ENCODE results near the gene GYG2. TPM values are rescaled to one million over a fixed set of nuclear protein-coding genes. Genes with fewer than 3 reads are reported as not detected.
"Not testable (repeated sequence)": the region's sequence is repeated elsewhere in the genome, so short reads cannot be mapped to it uniquely, and the experiment has no call there.

The GYG2 gene
- polyA plus RNA-seq, 1 donor = 17.7 TPM

DNA sequence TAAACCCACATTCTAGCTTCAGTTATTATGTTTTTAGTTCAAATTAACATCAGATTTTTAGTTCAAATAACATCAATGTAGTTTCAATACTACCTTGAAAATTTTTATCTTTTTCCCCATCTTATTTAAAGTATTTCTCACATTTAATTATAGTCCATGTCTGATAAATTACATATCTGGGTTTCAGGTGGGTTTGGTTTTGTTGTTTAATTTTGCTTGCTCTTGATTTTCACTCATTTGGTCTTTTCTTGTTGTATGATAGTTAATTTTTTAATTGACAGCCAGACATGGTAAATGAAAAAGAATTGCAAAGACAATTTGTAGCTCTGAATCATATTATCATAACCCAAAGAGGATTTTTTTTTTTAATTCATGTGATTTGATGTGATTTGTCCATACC, 41.9 kb downstream of the GYG2 start:
- no peak for DNase-seq

DNA sequence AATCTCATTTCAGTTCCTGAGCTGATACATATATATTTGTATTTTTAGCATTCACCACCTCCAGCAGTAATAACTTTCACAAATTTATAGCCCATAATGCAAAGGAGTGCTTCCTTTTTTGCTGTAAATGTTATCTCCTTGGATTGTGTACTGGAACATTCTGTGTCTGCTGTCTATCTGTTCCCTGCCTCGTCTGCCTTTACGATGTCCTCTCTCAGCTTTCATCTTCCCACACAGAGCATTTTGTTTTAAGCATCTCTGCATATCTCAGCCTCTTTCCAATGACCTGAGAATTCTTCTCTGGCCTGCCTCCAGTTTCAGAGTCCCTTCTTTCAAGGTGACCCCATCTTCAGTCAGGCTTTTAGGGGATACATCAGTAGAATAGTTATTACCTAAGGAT, 43.1 kb downstream of the GYG2 start:
- no peak for DNase-seq

DNA sequence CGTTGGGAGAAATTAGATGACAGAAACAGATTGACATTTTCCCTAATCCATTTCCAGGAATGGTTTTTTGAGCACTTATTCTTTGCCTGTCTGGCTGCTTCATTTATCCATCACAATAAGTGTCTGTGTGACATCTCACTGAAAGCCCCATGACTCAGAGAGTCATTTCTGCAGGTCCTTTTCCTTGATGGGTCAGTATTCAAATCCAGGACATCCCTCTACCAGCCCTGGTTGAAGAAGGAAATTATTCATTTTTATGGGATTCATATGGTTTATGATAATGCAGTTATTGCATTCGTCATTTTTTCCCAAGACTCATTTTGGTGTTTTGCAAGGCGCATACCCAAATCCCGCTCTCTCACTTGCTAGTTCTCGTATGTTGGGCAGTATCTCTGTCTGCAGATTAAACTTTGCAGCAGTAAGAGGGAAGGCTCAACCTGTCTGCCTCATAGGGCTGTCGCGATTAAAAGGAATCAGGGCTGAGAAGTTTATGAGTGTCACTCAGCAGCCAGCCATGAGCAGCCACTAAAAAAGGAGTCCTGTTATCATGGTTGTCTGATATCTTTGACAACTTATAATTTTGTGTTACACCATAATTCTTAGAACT, 44.0 kb downstream of the GYG2 start:
- no peak for DNase-seq

DNA sequence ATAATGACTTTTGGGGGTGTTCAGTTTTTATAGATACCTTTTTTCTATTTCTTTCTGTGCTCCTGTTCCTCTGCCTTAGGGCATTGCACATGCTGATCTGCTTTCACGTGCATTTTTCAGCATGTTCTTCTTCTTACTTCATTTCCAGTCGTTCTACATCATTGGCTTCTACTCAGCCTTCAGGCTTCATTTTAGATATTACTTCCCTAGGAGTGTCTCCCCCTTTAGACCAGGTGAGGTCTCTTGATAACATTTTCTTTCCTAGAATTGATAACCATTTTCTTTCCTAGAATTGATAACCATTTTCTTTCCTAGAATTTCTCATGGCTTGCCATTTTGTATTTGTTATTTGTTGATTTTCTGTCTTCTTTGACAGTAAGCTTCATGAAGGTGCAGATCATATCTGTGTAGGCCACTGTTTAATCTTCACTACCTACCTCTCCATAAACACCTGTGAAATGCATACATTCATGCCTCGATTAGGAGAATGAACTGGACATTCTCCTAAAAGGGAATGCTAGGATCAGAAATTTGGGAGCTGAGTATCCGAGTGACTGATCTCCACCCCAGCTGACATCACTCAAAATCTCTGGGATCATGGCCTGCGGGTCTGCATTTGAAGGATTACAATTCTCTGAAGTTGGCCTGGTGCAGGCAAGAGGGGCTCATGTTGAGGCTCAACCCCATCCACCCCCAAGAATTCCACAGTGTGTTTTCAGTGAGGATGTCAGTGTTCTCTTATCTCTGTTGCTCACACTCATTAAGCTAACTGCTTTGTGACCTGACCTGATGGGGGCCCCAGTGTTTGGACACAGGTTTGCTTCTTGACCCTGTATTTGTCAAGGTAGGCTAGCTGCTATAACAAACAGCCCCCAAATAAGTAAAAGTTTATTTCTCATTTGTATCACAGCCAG, 45.7 kb downstream of the GYG2 start:
- no peak for DNase-seq

DNA sequence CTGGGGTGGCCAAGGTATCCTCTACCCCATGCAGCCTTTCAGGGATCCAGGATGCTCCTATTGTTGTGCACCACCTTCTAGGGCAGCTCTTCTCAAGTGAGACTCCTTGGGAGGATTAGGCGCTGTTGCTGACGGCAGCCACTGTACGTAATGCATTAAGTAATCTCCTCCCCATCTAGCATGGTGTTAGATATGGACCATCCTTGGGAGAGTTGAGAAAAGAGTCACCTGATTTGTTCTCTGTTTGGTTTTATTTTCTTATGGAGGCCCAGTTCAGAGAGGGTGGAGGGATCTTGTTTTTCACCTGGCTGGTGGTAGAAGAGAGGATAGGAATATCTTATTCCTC, 46.4 kb downstream of the GYG2 start:
- no peak for DNase-seq

DNA sequence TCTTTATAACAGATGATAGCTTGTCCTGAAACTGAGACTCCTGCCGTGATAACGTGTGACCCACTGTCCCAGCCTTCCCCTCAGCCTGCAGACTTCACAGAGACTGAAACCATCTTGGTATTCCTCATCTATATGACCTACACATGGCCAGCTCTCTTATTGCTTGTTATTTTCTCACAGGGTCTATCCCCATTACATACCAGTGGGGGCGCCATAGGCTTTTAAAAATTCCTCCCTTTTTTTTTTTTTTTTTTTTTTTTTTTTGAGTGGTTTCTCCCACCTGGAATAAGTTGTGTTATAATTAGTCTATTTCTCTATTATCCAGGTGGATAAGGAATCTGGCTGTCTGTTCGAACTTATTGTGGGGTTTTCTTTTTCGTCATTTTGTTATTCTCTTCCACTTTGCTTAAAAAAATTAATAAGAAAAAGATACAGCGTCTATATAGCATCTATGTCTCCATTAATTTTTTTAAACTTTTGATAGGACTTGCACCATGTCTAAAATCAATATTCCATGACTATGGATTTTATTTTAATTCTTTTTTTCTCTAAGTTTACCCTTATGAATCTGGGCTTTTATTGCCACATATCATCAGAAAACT, 47.2 kb downstream of the GYG2 start:
- no peak for DNase-seq

DNA sequence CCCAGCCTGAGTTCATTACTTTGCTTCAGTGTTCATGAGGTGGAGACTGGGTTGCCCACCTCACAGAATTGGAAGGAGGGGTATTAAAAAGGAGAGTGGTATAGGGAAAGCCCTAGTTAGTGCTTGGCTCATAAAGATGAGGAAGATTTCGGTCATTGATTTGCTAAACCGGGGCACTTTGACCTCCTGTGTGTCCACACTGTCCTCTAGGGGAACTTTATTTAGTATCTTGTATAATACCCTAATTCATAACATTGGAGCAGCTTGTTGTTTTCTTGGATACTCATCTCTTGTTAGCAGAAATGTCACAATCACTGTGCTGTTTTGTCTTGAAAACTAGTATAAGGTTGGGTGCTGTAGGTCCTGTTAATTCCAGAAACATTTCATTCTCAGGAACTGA, 49.8 kb downstream of the GYG2 start:
- no peak for DNase-seq

DNA sequence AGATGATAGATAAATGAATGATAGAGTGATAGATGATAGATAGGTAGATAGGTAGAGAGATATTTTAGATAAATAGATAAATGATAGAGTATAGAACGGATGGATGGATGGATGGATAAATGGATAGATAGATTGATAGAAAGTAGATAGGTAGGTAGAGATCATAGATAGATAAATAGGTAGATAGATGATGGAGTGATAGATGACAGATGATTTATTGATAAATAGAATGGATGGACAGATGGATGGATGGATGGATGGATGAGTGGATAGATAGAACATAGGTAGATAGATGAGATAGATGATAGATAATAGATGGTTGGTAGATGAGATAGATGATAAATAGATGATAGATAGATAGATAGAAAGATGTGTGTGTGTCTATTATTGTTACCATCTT, 50.9 kb downstream of the GYG2 start:
- DNase-seq = no peak

DNA sequence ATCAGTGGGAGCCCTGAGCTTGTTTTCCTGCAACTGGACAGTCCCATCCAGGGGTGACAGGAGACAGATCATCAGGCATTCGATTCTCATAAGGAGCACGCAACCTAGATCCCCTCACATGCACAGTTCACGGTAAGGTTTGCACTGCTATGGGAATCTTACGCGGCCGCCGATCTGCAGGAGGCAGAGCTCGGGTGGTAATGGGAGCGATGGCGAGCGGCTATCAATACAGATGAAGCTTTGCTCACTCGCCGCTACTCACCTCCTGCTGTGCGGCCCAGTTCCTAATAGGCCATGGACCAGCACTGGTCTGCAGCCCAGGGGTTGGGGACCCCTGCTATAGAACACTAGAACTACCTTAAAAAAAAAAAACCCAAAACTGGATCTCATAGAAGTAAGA, 55.0 kb downstream of the GYG2 start:
- no peak for DNase-seq

DNA sequence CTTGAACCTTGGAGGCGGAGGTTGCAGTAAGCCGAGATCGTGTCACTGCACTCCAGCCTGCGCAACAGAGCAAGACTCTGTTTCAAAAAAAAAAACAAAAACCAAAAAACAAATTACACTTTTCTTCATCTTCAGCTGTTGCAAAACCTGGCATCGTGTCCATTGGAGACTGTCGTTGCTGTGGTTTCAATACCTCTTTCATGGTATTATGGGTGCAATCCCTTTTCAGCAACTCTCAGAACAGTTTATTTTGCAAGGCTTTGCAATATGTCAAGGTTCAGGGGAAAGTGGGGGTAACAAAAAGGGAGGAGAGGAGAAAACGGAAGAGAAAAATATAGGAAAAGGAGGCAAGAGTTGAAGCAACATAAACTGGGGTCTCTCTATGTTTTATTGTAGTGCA, 59.6 kb downstream of the GYG2 start:
- DNase-seq = no peak

DNA sequence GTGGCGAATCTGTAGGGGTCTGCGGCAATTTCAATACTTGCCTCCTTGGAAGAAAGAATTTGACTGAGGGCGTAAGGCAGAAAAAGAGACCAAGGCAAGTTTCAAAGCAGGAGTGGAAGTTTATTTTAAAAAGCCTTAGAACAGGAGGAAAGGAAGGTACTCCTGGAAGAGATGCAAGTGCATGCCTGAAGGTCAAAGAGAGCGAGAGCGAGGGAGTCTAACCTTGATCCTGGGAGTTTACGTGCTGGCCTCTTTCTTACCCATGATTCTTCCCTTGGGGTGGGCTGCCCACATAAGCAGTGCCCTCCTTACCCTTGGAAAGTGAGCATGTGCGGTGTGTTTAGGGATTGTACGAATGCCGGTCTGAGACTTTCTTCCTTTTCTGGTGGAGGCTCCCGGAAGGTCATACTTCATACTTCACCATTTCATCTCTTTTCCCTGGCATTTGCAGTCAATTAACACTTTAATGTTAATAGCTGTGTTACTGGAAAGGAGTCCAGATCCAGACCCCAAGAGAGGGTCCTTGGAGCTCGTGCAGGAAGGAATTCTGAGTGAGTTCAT, 60.4 kb downstream of the GYG2 start:
- no peak for DNase-seq

DNA sequence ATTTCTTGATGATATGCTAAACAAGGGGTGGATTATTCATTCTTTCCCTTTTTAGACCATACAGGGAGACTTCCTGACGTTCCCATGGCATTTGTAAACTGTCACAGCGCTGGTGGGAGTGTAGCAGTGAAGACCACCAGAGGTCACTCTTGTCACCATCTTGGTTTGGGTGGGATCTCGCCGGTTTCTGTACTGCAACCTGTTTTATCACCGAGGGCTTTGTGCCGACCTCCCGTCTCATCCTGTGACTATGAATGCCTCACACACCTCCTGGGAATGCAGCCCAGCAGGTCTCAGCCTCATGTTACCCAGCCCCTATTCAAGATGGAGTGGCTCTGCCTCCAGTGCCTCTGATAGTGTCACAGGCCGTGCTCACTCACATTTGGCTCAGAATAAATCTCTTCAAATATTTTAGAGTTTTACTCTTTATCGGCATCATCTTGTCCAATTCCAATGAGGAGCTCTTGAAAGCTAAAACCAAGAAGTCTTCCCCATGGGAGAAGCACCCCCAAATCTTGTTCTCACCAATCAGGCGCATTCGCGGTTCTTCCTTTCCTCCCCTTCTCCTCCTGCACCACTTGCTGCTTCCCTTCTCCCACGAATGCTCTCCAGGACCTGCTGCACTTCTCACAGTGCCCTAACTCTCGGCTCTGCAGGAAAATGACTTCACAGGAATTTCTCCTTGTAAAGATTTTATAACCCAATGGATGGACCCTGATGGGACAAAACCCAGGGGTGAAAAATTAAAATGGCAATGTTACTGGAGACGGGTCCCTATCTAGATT, 61.2 kb downstream of the GYG2 start:
- DNase-seq = not testable (repeated sequence)

DNA sequence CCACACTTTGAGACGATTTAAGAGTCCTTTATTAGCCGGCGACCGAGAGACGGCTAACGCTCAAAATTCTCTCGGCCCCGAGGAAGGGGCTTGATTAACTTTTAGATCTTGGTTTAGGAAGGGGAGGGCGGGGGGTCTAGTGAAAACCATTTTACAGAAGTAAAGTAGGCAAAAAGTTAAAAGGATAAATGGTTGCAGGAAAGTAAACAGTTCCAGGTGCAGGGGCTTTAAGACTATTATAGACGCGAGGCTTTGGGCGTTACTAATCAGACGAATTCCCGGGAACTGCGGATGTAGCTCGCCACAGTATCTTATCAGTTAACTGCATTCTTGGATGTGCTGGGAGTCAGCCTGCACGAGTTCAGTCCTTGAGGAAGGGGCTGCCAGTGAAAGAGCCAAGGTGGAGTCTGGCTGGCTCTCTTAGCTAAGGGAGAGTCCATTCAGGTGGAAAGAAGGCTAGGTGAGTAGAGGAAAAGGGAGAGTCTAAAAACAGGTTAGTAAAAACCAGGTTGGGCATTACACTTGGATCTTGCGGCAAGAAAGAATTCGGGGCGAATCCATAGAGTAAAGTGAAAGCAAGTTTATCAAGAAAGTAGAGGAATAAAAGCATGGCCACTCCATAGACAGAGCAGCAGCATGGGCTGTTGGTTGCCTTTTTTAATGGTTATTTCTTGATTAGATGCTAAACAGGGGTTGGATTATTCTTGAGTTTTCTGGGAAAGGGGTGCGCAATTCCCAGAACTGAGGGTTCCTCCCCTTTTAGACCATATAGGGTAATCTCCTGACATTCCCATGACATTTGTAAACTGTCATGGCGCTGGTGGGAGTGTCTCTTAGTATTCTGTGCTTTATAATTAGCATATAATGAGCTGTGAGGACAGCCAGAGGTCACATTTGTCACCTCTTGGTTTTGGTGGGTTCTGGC, 62.1 kb downstream of the GYG2 start:
- not testable (repeated sequence) for DNase-seq

DNA sequence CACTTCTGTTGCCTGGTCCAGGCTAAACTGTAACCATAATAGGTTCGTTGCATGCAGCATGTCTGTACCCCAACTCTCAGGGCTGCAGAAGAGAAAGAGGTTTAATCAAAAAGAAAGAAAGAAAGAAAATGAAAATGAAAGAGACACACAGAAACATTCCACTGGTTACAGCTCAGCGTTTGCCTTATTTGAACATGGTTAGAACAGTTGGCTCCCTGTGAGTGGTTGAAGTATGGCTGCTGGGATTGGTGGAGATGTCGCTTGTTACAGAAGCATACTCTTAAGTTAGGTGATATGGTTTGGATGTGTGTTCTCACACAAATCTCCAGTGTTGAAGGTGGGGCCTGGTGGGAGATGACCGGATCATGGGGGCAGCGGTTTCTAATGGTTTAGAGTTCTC, 64.1 kb downstream of the GYG2 start:
- no peak for DNase-seq

DNA sequence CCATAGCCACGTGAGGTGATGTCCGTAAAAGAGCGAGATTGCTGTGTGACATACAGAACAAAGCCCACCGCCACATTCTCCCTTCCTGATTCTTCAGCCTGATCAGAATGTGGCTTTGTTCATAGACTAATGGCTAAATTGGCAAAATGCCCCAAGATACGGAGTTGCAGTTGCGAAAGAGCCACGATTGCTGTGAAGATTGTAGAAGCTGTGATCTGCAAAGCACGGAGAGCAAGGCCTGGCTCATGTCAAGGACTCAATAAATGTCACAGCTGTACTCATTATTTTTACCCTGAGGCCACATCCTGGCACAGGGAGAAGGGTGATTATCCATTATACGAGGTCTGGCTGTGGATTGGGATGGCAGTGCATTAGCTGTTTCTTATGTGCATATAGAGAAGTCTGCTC, 66.2 kb downstream of the GYG2 start:
- DNase-seq = no peak

DNA sequence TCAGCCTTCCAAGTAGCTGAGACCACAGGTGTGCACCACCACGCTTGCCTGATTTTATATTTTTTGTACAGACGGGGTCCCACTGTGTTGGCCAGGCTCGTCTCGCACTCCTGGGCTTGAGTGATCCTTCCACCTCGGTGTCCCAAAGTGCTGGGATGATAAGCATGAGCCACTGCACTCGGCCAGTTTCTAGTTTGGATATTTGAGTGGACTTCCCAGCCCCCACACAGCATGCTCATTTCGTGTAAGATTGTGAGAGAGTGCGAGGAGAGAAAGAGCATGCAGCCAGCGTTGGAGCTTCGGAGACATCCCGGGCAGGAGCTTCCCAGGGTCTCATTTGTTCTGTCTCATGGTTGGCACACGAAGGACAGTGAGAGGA, 68.6 kb downstream of the GYG2 start:
- DNase-seq = no peak

DNA sequence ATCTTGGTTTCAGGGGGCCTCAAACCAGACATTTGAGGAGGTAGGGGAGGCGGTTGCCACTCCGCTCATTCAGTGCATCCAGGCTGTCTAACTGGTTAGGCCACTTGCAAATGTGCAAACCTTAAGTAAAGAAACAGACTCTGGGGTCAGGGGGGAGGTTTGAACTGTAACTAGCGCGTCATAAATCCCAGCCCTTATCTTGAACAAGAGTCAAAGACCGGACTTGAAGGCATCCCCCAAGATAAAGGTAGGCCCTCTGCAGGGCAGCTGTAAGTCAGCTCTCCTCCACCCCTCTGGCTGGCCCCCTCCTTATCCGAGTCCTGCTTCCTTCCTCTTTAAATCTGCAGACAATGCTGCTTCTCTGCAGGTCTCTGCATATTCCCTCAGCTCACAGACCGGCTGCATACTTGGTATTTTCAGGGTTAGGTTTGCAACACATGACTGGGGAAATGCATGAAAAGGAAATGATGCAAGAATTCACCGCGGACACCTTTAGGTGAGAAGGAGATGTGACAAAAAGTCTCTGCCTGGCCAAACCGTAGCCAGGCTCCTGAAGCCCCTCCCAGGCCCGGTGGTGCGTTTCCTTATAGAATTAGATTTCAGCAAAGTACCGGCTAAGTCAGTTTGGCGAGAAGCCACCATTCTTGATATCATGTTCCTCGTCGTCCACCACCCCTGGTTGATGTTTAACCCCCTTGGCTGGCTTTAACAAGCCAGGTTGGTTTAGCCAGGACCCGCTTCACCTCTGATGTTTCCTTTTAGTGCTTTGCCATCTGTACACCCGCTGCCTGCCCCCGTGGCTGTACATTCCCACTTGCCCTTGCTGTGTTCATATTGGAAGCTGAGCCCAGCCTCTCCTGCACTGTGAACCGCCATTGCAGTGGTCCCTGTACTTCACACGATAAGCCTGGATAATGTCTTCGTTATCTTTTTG, 69.2 kb downstream of the GYG2 start:
- peak; percentile 64 for DNase-seq

DNA sequence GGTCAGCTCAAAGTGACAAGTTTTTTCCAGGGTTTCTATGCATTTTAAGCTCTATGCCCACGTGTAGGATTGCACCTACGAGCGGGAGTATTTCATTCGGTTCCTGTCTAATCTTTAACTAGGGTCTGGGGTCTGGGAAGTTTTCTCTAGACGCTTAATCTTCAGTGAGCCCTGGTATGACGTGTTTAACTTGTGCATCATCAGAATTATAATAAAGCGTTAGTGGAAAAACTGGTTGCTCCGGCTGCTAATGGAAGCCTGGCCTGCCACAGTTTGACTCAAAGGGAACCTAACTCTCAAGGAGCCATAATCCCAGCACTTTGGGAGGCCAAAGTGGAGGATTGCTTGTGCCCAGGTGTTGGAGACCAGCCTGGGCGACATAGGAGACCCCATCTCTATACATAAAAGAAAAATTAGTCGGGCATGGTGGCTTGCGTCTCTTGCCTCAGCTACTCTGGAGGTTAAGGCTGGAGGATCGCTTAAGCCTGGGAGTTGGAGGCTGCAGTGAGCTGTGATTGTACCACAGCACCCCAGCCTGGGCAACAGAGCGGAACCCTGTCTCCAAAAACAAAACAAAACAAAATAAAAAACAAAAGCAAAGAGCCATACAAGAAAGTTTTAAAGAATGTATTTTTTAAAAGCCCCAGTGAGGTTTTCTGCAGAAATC, 70.2 kb downstream of the GYG2 start:
- no peak for DNase-seq

DNA sequence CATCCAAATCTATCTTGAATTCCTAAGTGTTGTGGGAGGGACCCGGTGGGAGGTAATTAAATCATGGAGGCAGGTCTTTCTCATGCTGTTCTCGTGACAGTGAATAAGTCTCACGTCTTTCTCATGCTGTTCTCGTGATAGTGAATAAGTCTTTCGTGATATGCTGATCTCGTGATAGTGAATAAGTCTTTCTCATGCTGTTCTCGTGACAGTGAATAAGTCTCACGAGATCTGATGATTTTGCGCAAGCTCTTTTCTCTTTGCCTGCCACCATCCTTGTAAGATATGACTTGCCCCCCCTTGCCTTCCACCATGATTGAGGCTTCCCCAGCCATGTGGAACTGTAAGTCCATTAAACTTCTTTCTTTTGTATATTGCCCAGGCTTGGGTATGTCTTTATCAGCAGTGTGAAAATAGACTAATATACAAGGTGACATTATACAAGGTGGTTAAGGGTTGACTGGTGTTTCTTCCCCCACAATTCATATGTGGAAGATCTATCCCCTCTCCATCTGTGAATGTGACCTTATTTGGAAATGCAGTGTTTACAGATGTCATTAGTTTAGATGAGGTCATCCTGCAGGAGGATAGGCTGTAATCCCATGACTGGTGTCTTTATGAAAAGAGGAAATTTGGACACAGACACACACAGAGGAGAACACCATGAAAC, 72.8 kb downstream of the GYG2 start:
- no peak for DNase-seq
